Left ventricle myocardium inferior (tissue), 1 donor: ENCODE data around the gene TTLL1. TPM values are rescaled to one million over a fixed set of nuclear protein-coding genes. Genes with fewer than 3 reads are reported as not detected.

ENCODE experiments used
- DNase-seq: peaks from one replicate; pipeline ENCODE4 v3.0.0-alpha.2; 2020
- H3K27ac ChIP-seq: fragments of 200-600 bp; replicated peaks from 2 replicates; pipeline ENCODE4 v1.8.0; 2021
- H3K27me3 ChIP-seq: fragments of 200-600 bp; 2 replicates; pipeline ENCODE4 v1.8.0; 2021; ENCODE audit warnings: low read depth
- H3K36me3 ChIP-seq: fragments of 200-600 bp; 2 replicates; pipeline ENCODE4 v1.8.0; 2021
- H3K4me1 ChIP-seq: fragments of 200-600 bp; 2 replicates; pipeline ENCODE4 v1.8.0; 2021
- H3K4me3 ChIP-seq: fragments of 200-600 bp; 2 replicates; pipeline ENCODE4 v1.8.0; 2021; ENCODE audit warnings: mild to moderate bottlenecking, moderate library complexity
- H3K9me3 ChIP-seq: fragments of 200-600 bp; replicated peaks from 2 replicates; pipeline ENCODE4 v1.8.0; 2021
- intact Hi-C: fragments of 100-400 bp; cut with micrococcal nuclease; formaldehyde crosslinking; loops from one replicate; pipeline ENCODE4 v1.11.0; 2022
- total RNA-seq: library from RNA; stranded (reverse); fragmentation: NEBNext Ultra II Directional; extraction: Animal tissue kit (Norgen Biotek cat#: 25700); gene quantifications from one replicate; pipeline ENCODE4 v1.2.1, GENCODE V29; 2021
- TF ChIP-seq, protein P1 (sequence below): fragments of 200-600 bp; IDR thresholded peaks from 2 replicates; pipeline ENCODE4 v1.8.0; 2021; ENCODE audit warnings: antibody characterized with exemption, mild to moderate bottlenecking, borderline replicate concordance
- donor health status: DM: no; HTN: yes; CAD: no; lungs with severe emphysema.

The TTLL1 gene
- total RNA-seq, 1 donor from 2014 or later: 8.5 TPM

DNA sequence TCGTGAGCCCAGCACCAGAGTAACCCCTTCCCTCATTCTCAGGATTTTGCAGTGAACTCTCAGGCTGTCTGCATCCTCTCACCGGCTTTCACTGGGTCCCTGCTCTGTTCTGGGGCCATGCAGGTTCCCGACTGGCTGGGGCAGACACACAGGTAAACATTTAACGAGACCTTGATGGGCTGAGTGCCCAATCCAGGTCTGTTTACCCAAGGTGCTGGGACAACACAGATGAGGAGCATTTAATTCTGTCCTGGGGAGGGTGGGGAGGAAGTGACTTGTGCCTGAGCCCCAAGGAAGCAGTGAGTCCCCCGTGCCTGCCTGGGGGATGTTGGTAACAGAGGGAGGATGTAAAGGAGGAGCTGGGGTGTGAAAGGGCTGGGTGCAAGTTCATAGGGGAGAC is 25.8 kb upstream of the TTLL1 start:
- intact Hi-C loops: no loop called here
- H3K36me3 ChIP-seq: no peaks in the 10 kb centered on the region
- peaks cover 49% of the 10 kb centered on the region for H3K27me3 ChIP-seq

DNA sequence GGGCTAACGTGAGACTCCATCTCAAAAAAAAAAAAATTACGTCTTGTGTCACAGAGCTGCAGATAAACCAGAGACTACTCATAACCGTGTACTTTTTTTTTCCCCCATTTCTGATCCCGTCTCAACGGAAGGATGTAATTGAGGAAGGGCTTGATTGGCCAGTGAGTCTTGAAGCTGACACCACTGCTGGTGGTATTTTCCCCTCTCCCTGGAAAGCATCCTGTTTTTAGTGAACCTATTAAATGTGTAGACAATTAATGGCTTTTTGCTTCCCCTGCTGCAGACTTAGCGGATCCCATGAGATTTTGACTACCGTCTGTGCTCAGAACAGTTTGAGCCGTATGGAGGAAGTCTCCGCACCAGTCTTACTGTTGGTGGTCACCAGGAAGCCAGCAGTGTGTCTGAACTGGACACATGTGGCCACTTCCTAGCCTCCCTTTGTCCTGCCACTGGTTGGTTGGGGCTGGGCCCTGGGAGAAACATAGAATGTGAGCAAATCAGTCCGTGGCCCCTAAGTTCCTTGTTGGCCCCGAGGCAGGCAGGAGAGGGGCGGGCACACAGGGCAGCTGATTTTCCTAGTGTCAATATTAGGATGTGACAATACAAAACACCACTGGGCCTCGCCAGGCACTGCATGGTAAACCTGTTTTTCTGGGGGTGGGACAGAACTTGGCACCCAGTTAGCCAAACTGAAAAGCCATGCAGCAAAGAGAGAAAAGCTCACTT is 24.5 kb upstream of the TTLL1 start:
- H3K4me3 ChIP-seq: no peak overlapping the region
- TF ChIP-seq, protein P1, sequence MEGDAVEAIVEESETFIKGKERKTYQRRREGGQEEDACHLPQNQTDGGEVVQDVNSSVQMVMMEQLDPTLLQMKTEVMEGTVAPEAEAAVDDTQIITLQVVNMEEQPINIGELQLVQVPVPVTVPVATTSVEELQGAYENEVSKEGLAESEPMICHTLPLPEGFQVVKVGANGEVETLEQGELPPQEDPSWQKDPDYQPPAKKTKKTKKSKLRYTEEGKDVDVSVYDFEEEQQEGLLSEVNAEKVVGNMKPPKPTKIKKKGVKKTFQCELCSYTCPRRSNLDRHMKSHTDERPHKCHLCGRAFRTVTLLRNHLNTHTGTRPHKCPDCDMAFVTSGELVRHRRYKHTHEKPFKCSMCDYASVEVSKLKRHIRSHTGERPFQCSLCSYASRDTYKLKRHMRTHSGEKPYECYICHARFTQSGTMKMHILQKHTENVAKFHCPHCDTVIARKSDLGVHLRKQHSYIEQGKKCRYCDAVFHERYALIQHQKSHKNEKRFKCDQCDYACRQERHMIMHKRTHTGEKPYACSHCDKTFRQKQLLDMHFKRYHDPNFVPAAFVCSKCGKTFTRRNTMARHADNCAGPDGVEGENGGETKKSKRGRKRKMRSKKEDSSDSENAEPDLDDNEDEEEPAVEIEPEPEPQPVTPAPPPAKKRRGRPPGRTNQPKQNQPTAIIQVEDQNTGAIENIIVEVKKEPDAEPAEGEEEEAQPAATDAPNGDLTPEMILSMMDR: no peak
- H3K9me3 ChIP-seq: no peaks in the 10 kb centered on the region
- intact Hi-C loops: no loop called here
- peaks cover 56% of the 10 kb centered on the region for H3K27me3 ChIP-seq
- no peak overlapping the region for H3K27ac ChIP-seq
- H3K36me3 ChIP-seq: no peaks in the 10 kb centered on the region
- DNase-seq: no peak
- H3K4me1 ChIP-seq: peaks cover 19% of the 10 kb centered on the region

More for the DNA sequence above, 25.8 kb upstream of the TTLL1 start:
- no peak overlapping the region for H3K27ac ChIP-seq
- DNase-seq: no peak
- no peaks in the 10 kb centered on the region for H3K9me3 ChIP-seq
- H3K4me3 ChIP-seq: no peak overlapping the region
- H3K4me1 ChIP-seq: peaks cover 18% of the 10 kb centered on the region
- TF ChIP-seq, protein P1: no peak

DNA sequence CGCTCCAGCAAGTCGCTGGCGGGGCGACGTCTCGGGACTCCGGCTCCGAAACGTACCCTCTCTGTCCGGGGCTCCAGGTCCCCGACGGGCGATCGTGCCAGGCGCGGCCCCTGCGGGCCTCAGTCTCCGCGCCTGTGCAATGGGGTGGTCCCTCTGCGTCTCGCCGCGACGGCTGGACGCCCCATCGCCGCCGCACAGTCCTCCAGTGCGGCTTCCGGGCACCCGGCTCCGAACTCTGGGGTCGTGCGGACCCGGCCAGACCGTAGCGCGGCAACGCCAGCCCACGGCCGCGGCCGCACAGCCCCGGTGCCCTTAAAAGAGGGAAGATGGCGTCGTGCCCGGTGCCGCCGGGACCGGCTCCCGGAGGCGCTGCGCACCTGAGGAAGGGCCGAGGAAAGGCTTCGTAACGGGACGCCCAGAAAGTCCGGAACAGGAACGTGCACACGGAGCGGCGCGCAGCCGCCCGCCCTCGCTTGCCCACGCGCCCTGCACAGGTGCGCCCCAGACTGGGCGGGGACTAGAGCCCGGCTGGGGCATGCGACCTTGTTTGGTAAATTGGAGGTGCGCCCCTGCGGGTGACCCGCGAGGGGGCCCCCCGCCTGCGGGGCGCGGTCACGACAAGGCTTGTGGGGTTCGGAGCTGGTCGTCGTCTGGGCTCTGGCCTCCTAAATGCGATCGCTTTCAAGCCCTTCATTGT is 21.9 kb upstream of the TTLL1 start:
- Histone ChIP-seq H3K9me3 (no peaks in the 10 kb centered on the region), H3K4me1 (peaks cover 19% of the 10 kb centered on the region), H3K4me3 (peak overlapping the region; percentile 69), H3K36me3 (no peaks in the 10 kb centered on the region), H3K27me3 (peaks cover 56% of the 10 kb centered on the region), H3K27ac (no peak overlapping the region)
- TF ChIP-seq, protein P1: no peak
- intact Hi-C loops: no loop called here
- no peak for DNase-seq

DNA sequence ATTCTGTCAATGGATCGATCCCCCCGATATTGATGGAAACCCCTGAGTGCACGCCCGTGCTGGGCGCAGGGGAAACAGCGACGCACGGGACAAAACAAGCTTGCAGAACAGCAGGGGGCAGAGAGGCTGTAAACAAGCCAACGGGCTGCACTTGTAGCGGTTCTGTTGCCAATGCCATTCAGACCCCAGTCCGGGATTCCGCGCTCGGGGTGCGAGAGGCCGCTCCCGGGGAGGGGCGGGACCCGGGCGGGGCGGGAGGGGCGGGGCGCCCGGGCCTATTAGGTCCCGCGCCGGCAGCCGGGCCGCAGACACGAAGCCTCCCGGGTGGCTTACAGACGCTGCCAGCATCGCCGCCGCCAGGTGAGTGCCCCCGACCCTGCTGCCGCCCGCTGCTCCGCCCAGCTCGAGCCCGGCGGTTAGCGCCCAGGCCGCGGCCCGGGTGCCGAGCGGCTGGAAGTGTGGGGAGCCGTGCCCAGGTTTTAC is 21.3 kb upstream of the TTLL1 start, which contains the start of gene BIK:
BIK (plus strand) TSS at position 307 of the 483 bp plus-strand sequence. CDS start 13,273 bp downstream, outside the sequence.
- intact Hi-C loops: no loop called here
- peak; percentile 39 for DNase-seq
- Histone ChIP-seq H3K36me3 (no peaks in the 10 kb centered on the region), H3K4me1 (peaks cover 19% of the 10 kb centered on the region), H3K27me3 (peaks cover 56% of the 10 kb centered on the region), H3K27ac (no peak within 1 kb of the TSS), H3K4me3 (peak within 1 kb of the TSS; percentile 69), H3K9me3 (no peaks in the 10 kb centered on the region)
- TF ChIP-seq, protein P1: peak; percentile 41

DNA sequence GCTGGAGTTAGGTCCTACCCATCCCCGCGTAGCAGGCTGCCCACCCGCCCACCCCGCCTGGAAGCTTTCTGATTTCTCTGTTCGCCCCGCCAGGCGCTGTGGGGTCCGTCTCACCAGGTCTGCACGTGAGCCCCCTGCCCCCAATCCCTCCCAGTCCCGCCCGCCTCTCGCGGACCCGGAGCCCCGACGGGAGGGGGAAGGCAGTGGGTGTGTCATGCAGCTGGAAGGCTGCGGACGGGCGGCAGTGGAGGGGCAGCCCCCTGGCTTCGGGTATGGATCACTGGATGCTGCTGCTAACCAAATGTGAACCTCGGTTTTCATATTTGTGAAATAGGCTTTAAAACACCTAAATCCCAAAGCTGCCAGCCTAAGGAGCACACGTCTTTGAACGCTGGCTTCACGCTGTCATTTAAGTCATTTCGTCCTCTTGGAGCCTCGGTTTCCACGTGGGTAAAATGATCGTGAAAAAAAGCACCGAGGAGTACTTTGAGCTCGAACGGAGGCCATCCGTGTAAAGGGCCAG is 20.8 kb upstream of the TTLL1 start:
- Histone ChIP-seq H3K27me3 (peaks cover 54% of the 10 kb centered on the region), H3K9me3 (no peaks in the 10 kb centered on the region), H3K27ac (no peak overlapping the region), H3K4me3 (peak overlapping the region; percentile 69), H3K36me3 (no peaks in the 10 kb centered on the region), H3K4me1 (peaks cover 19% of the 10 kb centered on the region)
- TF ChIP-seq, protein P1: no peak
- intact Hi-C loops: no loop called here
- no peak for DNase-seq
